ENCODE data around the gene EIF4B.
A peak's percentile ranks its signal among the peaks of the same experiment; 100 is the strongest.

Gene EIF4B

DNA sequence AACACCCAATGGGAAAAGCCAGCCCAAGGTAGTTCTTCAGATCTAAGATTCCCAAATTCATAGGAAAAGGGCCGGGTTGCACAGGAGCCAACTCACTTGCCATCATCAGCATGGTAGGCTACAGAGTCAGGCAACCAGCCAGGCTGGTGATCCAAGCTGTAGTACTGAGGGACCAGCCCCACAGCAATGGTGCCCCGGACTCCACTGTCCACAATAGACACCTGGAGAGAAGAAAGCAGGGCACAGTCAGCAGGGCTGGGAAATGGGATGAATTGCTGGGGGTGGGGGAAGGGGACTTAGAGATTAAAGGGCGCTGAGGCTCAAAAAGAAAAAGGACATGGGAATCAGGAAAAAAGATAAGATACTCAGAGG, 68.7 kb downstream of the EIF4B start:
- no peak overlapping the region for H3K4me3 ChIP-seq (ENCODE audit: low read length)
- no peaks in the 10 kb centered on the region for H3K27me3 ChIP-seq (ENCODE audit: control insufficient read depth, insufficient read depth, low read length)
- no peak overlapping the region for H3K9ac ChIP-seq (ENCODE audit: low read length)
- H3K27ac ChIP-seq (ENCODE audit: low read depth, low read length) = no peak overlapping the region
- peaks cover 26% of the 10 kb centered on the region for H3K4me1 ChIP-seq (ENCODE audit: control insufficient read depth, insufficient read depth, low read length)
- H3K36me3 ChIP-seq (ENCODE audit: control insufficient read depth, insufficient read depth, low read length) = peaks cover 24% of the 10 kb centered on the region

DNA sequence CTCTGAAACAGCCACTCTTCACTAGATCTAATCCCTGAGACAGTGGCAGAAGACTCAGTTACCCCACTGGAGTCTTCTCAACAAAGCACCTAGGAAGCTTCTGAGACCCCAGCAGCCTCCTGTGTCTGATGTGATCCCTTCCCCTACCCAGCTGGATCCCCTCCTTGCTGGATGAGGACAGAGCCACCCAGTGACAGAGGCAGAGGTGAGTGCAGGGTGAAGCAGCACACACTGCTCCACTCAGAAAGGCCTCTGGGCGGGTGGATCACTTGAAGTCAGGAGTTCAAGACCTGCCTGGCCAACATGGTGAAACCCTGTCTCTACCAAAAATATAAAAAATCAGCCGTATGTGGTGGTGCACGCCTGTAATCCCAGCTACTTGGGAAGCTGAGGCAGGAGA, 70.2 kb downstream of the EIF4B start:
- no peaks in the 10 kb centered on the region for H3K27me3 ChIP-seq (ENCODE audit: control insufficient read depth, insufficient read depth, low read length)
- H3K36me3 ChIP-seq (ENCODE audit: control insufficient read depth, insufficient read depth, low read length) = peaks cover 15% of the 10 kb centered on the region
- no peak overlapping the region for H3K9ac ChIP-seq (ENCODE audit: low read length)
- peaks cover 22% of the 10 kb centered on the region for H3K4me1 ChIP-seq (ENCODE audit: control insufficient read depth, insufficient read depth, low read length)
- H3K4me3 ChIP-seq (ENCODE audit: low read length) = no peak overlapping the region
- no peak overlapping the region for H3K27ac ChIP-seq (ENCODE audit: low read depth, low read length)

DNA sequence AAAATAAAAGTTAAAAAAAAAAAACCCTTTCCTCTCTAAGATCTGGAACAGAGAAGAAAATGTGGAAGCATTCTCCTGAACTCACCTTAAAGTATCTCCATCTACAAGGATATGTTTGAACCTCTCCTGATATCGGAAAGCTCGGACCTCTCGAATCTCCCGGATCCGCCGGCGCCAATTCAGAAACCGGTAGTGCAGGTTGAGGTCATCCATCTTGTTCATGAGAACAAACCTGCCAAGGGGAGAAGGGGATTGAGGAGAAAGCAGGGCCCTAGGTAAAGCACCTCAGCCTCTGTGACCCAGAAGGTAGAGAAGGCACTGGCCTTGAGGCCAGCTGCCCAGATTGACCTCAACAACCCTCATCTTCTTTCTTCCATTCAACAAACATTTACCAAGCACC, 70.8 kb downstream of the EIF4B start:
- Histone ChIP-seq H3K36me3 (ENCODE audit: control insufficient read depth, insufficient read depth, low read length) (peaks cover 15% of the 10 kb centered on the region), H3K27me3 (ENCODE audit: control insufficient read depth, insufficient read depth, low read length) (no peaks in the 10 kb centered on the region), H3K4me1 (ENCODE audit: control insufficient read depth, insufficient read depth, low read length) (peaks cover 17% of the 10 kb centered on the region), H3K27ac (ENCODE audit: low read depth, low read length) (no peak overlapping the region), H3K9ac (ENCODE audit: low read length) (no peak overlapping the region), H3K4me3 (ENCODE audit: low read length) (no peak overlapping the region)

DNA sequence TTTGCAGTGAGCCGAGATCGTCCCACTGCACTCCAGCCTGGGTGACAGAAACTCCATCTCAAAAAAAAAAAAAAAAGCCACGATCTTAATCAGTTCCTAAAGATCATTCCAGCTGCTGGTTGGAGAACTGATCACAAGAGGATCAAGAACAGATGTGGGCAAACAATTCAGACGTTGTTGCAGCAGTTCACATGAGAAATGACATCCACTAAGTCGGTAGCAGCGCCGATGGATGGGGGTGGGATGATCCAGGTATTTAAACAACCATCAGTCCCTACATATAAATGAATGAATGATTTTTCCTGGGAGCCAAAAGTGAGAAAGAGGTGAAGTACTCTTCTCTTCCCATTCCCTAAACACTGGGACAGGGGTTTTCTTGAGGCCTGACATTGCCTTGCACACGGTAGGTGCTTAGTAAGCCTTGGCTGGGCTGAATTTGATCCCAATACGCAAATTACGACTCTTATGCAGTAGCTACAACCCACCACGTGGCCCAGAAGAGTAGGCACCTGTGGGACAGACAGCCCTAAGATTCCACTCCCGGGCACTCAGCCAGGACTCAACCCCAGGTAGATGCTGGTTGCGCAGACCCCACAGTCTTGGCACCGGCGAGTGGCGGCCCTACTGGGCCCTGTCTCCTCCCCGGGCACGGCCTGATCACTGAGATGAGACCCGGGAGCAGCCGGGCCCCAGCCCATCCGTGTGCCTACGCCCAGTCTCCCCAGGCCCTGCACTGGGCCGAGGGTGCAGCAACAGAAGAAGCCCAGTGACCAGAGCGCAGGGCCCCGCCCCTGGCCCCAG, 72.4 kb downstream of the EIF4B start:
- H3K4me3 ChIP-seq (ENCODE audit: low read length) = peak overlapping the region; percentile 91
- H3K36me3 ChIP-seq (ENCODE audit: control insufficient read depth, insufficient read depth, low read length) = peaks cover 15% of the 10 kb centered on the region
- peak overlapping the region; percentile 86 for H3K27ac ChIP-seq (ENCODE audit: low read depth, low read length)
- peak overlapping the region; percentile 67 for H3K9ac ChIP-seq (ENCODE audit: low read length)
- peaks cover 11% of the 10 kb centered on the region for H3K4me1 ChIP-seq (ENCODE audit: control insufficient read depth, insufficient read depth, low read length)
- no peaks in the 10 kb centered on the region for H3K27me3 ChIP-seq (ENCODE audit: control insufficient read depth, insufficient read depth, low read length)

DNA sequence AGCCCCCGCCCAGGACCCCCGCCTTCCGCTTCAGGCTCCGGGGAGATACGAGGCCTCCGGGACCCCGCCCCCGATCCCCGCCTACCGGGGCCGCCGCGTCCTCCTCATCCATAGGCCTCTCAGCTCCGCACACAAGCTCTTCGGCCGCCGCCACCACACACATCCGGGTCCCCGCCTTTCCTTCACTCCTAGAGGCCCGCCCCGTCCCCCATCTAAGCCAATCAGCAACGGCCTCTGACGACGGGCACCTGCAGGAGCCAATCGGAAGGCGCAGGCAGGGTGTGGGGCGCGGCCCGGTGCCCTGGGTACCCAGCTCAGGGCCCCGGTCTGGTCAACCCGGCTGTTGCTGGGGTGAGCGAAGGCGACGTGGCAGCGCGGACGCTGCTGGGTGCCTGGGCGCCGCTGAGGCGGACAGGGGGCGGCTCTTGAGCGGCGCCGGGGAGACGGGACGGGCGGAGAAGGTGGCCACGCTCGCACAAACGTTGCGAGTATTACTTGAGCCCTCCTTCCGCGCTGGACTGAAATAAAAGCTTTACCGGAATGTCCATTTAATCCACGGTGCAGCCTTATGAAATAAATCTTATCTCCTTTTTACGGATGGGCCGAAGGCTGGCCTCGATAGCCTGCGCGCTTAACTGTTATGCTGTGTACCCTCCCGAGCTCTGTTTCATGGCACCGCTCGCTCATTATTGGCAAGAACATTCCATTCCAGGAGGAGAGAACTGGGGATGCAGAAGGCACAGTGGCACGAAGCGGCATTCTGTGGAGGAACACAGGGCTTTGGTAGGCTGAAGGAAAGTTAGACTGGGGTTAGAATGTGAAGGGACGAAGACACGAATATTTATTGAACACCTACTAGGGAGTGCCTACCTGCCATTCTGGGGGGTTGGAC, 73.2 kb downstream of the EIF4B start, which contains the start of gene SPRYD3:
TSS of gene SPRYD3 (minus strand) at position 165 of the 892 bp plus-strand sequence. CDS start at position 108, 57 bp downstream.
- H3K27ac ChIP-seq (ENCODE audit: low read depth, low read length) = peak within 1 kb of the TSS; percentile 86
- peak within 1 kb of the TSS; percentile 78 for H3K9ac ChIP-seq (ENCODE audit: low read length)
- H3K27me3 ChIP-seq (ENCODE audit: control insufficient read depth, insufficient read depth, low read length) = no peaks in the 10 kb centered on the region
- H3K4me3 ChIP-seq (ENCODE audit: low read length) = peak within 1 kb of the TSS; percentile 91
- H3K36me3 ChIP-seq (ENCODE audit: control insufficient read depth, insufficient read depth, low read length) = peaks cover 15% of the 10 kb centered on the region
- H3K4me1 ChIP-seq (ENCODE audit: control insufficient read depth, insufficient read depth, low read length) = peaks cover 8% of the 10 kb centered on the region

DNA sequence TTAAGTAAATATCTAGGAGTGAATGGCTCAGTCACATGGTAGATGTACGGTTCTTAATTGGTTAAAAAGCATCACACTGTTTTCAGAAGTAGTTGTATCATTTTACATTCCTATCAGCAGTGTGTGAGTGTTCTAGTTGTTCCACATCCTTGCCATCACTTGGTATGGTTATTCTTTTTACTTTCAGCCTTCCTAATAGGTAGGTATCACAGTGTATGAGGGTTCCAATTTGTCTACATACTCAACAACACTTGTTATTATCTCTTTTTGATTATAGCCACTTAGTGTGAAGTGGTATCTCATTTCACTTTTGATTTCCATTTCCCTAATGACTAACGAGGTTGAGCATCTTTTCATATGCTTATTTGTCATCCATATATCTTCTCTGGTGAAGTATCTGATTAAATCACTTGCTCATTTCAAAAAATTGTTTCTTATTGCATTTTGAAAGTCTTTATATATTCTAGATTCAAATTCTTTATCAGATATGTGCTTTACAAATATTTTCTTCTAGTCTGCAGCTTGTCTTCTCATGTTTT, 76.5 kb downstream of the EIF4B start:
- Histone ChIP-seq H3K4me1 (ENCODE audit: control insufficient read depth, insufficient read depth, low read length) (peaks cover 8% of the 10 kb centered on the region), H3K27ac (ENCODE audit: low read depth, low read length) (no peak overlapping the region), H3K36me3 (ENCODE audit: control insufficient read depth, insufficient read depth, low read length) (no peaks in the 10 kb centered on the region), H3K4me3 (ENCODE audit: low read length) (no peak overlapping the region), H3K27me3 (ENCODE audit: control insufficient read depth, insufficient read depth, low read length) (no peaks in the 10 kb centered on the region), H3K9ac (ENCODE audit: low read length) (no peak overlapping the region)

DNA sequence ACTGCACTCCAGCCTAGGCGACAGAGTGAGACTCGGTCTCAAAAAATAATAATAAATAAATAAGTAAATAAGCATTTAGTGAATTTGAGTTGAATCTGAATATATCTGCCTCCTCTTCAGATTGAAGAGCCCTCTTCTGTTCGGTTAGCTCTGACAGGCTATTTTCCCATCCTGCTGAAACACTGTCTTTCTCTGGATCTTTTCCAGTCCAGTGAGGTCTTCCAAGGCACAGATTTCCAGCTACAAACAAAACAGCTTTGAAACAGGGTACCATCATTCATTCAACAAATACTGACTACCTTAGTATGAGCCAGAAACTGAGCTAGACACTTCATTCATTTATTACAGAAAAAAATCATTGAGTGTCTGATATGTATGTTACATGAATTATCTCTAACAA, 80.1 kb downstream of the EIF4B start:
- H3K4me1 ChIP-seq (ENCODE audit: control insufficient read depth, insufficient read depth, low read length) = no peaks in the 10 kb centered on the region
- H3K36me3 ChIP-seq (ENCODE audit: control insufficient read depth, insufficient read depth, low read length) = no peaks in the 10 kb centered on the region
- H3K4me3 ChIP-seq (ENCODE audit: low read length) = no peak overlapping the region
- no peak overlapping the region for H3K9ac ChIP-seq (ENCODE audit: low read length)
- no peak overlapping the region for H3K27ac ChIP-seq (ENCODE audit: low read depth, low read length)
- H3K27me3 ChIP-seq (ENCODE audit: control insufficient read depth, insufficient read depth, low read length) = no peaks in the 10 kb centered on the region

DNA sequence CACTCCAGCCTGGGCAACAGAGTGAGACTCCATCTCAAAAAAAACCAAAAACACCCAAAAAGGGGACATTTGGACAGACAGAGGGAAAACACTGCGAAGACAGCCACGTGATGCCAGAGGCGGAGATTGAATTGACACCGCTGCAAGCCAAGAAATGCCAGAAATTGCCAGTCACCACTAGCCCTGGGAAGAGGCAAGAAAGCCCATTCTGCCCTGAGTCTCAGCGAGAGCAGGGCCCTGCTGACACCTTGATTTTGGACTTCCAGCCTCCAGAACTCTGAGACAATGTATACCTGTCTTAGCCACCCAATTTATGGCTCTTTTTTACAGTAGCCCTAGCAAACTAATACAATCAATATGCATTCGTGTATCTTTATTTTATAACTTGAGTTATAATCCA, 83.8 kb downstream of the EIF4B start:
- Histone ChIP-seq H3K27me3 (ENCODE audit: control insufficient read depth, insufficient read depth, low read length) (no peaks in the 10 kb centered on the region), H3K27ac (ENCODE audit: low read depth, low read length) (no peak overlapping the region), H3K9ac (ENCODE audit: low read length) (no peak overlapping the region), H3K4me3 (ENCODE audit: low read length) (no peak overlapping the region), H3K4me1 (ENCODE audit: control insufficient read depth, insufficient read depth, low read length) (no peaks in the 10 kb centered on the region), H3K36me3 (ENCODE audit: control insufficient read depth, insufficient read depth, low read length) (no peaks in the 10 kb centered on the region)

DNA sequence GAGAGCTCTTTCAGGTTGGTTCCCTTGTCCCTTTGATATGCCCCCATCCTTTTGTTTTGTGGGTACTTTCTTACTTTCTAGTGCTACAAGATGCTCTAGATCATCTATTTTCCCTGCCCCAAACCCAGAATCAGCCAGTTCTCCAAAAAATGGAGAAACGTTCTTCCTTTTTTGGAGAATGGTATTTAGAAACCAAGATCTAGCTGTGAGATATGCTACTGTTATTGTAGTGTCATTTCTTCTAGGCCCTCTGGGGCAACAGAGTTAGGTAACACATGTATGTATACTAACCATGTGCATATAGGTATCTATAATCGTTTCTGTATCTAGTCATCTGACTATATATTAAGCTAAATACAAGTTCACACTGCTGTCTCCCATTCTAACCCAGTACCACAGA, 84.3 kb downstream of the EIF4B start:
- no peaks in the 10 kb centered on the region for H3K27me3 ChIP-seq (ENCODE audit: control insufficient read depth, insufficient read depth, low read length)
- H3K36me3 ChIP-seq (ENCODE audit: control insufficient read depth, insufficient read depth, low read length) = no peaks in the 10 kb centered on the region
- H3K9ac ChIP-seq (ENCODE audit: low read length) = no peak overlapping the region
- no peak overlapping the region for H3K27ac ChIP-seq (ENCODE audit: low read depth, low read length)
- H3K4me1 ChIP-seq (ENCODE audit: control insufficient read depth, insufficient read depth, low read length) = no peaks in the 10 kb centered on the region
- H3K4me3 ChIP-seq (ENCODE audit: low read length) = no peak overlapping the region

DNA sequence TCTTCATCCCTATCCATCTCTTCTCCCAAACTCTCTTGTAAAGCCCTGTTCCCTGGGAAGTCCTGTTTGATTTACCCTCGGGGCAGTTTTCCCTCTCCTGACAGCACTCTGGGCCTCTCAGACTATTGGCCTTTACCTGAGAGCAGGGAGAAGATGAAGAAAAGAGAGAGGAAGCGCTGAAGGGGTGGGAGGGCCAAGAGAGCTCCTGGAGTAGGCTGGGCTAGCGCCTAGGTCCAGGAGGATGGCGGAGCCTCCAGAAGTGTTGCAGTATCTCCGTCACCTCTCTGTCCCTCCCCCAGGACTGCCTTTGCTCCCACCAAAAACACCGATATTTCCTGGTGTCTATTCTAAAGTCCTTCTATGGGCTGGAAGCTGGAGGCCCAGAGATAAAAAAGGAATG, 85.5 kb downstream of the EIF4B start:
- H3K9ac ChIP-seq (ENCODE audit: low read length) = no peak overlapping the region
- no peak overlapping the region for H3K27ac ChIP-seq (ENCODE audit: low read depth, low read length)
- no peaks in the 10 kb centered on the region for H3K36me3 ChIP-seq (ENCODE audit: control insufficient read depth, insufficient read depth, low read length)
- no peak overlapping the region for H3K4me3 ChIP-seq (ENCODE audit: low read length)
- H3K4me1 ChIP-seq (ENCODE audit: control insufficient read depth, insufficient read depth, low read length) = no peaks in the 10 kb centered on the region
- H3K27me3 ChIP-seq (ENCODE audit: control insufficient read depth, insufficient read depth, low read length) = no peaks in the 10 kb centered on the region
